HK-2 (cell line): ENCODE measurements around the gene TEX2.
A peak's percentile ranks its signal among the peaks of the same experiment; 100 is the strongest.

Experiments
- DNase-seq: peaks from one replicate; pipeline ENCODE4 v3.0.0-alpha.2; 2018; ENCODE audit not compliant: unreplicated experiment

Gene TEX2

GRCh38 chr17:64269687-64270649, 6.9 kb upstream of the TEX2 start:
- no peak for DNase-seq

DNA sequence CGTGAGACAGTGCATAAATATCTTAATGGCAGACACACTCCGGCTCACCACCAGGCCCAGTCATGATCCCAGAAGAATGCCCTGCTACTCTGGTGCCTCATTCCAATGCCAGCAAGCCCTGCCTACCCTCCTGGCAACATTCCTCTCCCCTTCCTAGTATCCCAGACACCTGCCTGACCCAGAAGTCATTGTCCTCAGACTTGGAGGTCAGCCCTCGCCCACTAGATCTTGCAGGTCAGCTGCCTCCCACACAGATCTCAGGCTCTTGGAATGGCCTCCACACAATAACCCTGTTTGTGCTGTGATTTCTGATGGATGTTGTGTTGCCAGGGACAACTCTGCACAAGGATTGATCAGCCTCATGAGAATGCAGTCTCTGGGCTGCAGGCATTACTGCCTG, 1.8 kb upstream of the TEX2 start:
- DNase-seq = no peak

- DNase-seq = peak; percentile 38
Measured at GRCh38 chr17:64262198-64262999, 661 bp downstream of the TEX2 start.

DNA sequence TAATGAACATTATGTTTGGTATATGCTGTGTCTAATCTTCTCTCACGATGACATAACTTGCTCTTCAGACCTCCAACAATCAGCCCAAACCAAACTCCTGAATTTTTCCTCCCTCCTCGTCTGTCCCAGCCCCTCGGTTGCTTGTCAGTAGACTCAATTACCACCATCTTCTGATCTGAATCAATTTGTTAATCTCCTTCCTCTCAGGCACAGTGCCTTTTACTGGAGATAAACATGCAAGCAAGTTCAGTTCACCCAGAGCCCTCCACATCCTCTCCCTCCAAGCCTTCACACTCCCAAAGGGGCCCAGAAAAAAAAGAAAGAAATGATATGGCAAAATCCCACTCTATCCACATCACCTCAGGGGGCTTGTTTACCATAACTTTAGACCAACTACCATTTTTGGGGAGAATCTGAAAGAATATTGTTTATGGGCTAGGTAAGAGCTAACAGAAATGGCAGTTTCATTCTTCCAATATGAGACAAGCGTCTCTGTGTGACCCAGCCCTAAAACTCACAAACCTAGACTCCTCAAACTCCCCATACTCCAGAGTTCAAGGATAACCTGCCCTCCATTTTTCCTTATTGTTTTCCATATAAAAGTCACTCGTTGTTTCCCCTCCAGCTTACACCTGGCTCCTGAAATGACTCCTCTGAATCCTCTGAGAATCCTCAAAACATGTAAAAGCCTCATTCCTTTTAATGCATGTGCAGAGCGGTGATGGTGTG, 1.5 kb downstream of the TEX2 start:
- DNase-seq = no peak

GRCh38 chr17:64260886-64261285, 2.2 kb downstream of the TEX2 start:
- no peak for DNase-seq

DNA sequence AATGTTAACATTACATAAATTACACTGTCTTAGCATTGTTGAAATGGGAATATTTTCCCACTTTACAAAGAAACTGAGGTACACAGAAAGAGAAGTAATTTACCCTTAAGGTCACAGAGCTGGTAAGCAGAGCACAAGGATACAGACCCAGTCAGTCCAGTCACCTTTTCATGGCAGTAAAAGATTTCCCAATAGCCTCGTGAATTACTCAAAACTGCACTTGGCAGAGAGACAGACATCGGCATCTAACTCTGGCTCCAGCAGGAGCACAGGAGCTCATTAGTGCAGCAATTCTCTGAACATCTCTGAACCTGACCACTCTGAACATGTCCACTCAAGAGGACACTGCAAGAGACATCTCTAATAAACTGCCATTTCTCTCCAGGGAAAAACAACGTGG, 3.1 kb downstream of the TEX2 start:
- no peak for DNase-seq

- no peak for DNase-seq
Measured at GRCh38 chr17:64259426-64259825, 3.6 kb downstream of the TEX2 start.

DNA sequence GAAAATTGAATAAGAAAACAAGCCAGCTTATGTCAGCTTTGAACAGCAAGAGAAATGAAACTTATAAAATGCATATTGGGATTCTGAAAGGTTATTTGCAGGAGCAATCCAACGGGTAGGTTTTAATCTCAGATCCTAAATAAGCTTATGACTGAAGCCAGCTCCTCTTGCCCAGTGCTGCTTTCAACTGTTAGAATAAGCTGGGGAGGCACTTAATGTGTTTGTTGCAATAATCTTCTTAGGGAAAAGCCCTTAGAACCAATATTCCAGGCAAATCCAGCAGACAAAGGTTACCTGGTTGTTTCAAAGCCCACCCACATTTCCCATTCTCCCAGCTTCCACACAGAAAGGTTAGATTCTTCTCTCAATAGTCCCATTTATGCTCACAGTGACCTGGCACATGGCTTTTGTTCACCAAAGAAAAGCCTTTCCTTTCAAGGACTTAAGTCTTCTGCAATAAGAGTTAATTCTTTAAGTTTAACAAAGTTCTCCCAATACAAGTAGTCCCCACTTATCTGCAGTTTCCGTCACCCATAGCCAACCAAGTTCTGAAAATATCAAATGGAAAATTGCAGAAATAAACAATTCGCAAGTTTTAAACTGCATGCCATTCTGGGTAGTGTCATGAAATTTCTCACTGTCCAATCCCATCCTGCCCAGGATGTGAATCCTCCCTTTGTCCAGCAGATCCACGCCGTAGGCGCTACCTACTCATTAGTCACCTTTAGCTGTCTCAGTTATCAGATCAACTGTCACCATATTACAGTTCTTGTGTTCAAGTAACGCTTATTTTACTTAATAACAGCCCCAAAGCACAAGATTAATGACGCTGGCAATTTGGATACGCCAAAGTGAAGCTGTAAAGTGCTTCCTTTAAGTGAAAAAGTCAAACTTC, 5.9 kb downstream of the TEX2 start:
- no peak for DNase-seq

DNA sequence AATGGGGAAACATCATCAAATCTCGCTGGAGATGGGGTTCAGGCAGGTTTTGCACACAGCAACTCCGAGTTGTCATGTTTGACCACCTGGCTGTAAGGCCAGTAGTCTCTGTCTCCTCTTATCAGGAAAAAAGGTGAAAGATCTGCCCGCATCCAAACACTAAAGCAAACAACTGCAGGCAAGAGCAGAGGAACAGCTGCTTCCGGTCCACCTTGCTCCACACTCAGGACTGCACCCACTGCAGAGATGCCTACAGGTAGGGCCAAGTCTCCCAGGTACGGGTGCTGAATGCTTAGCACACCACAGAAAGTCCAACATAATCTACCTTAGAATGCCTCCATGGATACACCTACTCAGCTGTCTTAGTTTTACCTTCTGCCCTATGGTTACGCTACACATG, 7.3 kb downstream of the TEX2 start:
- no peak for DNase-seq

GRCh38 chr17:64254755-64255154, 8.3 kb downstream of the TEX2 start:
- no peak for DNase-seq

DNA sequence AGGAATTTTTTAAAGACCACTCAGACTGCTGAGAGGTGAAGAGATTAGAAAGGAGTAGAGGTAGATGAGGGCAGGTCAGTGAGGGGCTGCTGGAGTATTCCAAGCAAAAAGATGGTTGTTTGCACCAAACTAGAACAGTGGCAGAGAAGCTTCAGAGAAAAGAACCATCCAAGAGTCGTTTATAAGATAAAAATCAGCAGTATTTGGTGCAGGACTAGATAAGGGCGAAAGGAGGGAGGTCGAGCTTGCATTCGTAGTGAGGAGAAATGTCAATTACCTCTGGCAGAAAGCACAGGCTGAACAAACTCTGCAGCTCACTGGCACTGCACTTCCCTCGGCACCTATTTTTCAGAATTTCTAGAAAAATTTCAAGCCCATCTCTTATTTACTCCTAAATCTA, 9.6 kb downstream of the TEX2 start:
- DNase-seq = no peak

DNA sequence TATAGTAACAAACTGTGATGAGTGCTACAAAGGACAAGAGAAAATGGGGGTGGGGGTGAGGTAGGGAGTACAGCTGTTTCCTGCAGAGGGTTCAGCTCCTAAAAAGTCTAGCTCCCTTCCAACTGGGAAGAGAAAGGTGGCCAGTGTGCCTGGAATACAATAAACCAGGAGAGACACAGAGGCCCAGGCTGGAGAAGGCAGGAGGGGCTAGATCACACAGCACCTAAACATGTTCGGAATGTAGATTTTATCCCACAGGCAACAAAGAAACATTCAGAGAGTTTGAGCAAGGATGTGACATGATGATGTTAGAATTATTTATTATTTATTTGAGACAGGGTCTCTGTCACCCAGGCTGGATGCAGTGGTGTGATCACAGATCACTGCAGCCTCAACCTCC, 10.2 kb downstream of the TEX2 start:
- no peak for DNase-seq

DNA sequence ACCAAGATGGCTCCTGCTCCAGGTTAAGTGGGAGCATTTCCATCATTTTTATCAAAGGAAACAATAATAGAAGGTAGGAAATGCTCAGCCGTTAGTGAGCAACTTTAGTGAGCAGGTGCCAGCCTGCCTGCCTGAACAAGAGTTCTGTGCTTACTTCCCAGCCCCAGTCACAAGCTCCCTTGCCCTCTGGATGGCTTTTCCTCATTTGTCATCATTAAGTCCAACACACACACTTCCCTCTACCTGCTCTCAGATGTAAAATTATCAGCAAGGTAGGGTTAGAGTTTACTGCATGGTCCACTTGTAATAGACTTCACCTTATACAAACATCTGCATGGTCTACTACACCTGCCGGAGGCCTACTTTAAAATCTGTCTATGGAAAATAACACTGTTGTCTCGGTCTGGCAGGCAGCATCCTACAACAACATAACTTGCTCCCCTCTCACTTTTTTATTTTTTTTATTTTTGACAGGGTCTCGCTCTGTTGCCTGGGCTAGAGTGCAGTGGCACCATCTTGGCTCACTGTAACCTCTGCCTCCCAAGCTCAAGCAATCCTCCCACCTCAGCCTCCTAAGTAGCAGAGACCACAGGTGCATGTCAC, 12.7 kb downstream of the TEX2 start:
- no peak for DNase-seq

DNA sequence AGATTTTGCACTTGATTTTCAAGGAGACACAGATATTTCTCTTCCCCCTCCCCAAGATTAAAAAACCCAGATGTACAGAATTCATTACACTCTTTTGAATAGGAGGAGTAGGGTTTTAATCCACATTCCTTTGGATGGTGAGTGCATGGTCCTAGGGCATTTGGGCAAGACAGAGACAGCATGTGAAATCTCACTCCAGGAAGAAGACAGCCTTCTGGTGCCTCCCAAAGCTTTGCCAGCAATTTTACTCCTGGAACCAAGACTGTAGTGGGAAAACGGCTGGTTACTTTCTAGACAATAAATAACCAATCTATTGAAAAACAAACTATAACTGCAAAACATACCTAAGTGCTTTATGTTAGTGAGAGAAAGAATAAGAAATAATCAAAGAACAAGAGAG, 15.2 kb downstream of the TEX2 start:
- DNase-seq = no peak

DNA sequence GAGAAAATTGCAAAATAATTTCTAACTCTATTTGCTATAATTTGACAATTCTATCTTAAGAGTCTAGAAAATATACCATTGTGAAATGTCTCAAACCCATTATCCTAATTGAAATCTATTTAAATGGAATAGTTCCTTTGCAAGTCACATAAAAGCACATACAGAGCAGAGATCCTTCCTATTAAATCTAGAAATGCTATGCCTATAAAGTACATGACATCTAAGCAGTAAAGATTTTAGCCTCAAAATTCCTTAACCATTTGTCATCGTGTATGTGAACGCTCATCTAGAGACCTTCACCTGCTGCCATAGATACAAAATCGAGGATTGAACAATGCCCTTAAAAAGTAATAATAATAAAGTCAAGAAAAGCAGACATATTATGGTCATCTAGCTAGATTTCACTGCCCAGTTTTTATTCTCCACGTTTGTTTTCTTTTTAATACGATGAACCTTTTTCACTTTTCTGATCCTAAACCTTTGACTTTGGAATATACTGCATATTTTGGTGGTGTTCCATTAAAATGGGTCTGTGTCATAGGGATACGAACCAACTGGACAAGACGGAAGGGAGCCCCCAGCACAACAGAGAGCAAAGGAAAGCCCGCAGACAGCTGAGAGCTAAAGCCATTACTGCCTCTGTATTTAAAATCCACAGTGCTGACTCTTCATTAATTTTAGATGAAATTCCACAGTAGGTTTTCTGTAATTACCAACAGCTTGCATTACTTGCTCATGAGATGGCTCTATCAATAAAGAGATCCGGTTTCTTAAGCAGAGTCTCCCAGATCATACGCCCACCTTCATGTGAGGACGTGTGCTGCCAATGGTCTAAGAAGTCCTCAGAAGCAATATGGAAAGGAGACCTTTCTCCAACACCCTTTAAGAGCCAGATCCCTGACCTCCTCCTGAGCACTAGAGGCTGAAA, 17.6 kb downstream of the TEX2 start:
- DNase-seq = no peak

DNA sequence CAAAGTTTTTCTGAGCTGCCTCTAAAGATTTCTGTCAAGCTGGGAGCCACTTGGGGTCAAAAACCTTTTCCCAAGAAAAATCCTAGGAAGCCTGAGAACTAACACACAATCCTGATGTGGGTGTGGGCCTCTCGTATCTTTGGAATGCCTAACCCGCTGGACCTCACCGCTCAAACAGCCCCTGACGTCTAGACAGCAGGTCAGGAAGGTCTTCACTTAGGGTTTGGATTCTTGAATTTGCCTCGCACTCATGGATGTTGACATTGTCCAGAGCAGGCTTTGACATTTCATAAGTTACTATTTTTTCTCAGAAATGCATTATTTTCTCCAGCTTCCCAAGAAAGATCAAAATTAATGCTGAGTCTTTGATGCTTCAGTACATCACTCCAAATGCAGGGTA, 18.9 kb downstream of the TEX2 start:
- no peak for DNase-seq

DNA sequence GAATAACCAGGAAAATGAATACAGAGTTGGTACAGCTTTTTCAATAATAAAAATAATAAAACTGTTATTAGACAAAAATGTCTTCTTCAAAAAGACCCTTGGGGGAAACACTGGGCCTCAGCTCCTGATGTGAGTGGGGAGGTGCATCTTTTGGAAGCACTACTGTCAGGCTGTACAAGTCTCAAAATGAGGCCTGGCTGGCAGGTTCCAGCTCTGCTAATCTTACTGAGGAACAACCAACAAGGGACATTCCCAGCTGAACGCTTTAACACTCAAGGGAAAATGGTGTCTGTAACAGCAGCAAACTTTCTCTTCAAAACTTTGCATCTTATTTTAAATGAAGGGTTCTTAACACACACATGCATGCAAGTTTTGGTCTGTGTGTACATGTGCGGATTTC, 19.7 kb downstream of the TEX2 start:
- DNase-seq = no peak

DNA sequence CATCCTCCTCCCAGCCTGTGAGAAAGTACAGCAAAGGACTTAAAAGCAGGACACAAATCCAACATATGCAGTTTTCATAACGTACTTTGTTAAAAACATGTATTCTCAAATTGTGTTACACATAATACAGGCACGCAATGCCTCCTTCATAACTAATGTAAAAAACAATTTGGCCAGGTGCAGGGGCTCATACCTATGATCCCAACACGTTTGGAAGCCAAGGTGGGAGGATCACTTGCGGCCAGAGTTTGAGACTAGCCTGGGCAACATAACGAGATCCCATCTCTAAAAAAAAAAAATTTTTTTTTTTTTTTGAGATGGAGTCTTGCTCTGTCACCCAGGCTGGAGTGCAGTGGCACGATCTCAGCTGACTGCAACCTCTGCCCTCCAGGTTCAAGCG, 20.4 kb downstream of the TEX2 start:
- no peak for DNase-seq

DNA sequence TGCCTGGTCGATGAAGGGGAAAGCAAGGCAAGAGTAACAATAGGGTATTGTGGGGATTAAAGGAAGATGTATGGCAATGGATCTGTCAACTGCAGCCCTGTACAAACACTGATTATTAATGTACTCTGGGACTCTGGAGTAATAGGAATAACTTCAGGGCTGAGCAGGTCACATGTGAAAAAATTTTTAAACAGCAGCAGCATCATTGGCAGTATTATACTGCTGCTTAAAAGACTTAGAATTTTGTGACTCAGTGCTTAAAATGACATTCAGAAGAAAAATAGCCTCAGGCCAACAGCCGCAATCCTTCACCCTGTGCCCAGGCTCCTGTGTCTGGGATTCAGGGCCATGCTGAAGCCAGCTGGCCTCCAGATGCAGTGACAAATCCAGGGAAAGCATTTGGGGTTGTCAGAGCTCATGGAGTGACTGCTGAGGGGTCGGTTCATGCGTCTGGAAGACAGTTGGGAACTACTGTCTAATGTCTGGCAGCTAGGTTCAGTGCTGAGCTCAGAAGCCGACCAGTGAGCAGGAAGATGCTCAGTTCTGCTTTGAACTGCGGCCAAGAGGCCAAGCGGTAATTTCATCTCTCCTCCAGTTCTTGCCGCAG, 22.2 kb downstream of the TEX2 start:
- no peak for DNase-seq
